Endodermal cell (in vitro differentiated cells): ENCODE measurements around the gene C3orf20. TPM values are rescaled to one million over a fixed set of nuclear protein-coding genes. Genes with fewer than 3 reads are reported as not detected.

ENCODE experiments used
- DNase-seq: peaks from one replicate; pipeline ENCODE4 v3.0.0-alpha.2; 2017
- H3K27ac ChIP-seq: 2 replicates; pipeline ENCODE4 v1.5.1; 2013; ENCODE audit warnings: mild to moderate bottlenecking, low read depth, low read length, moderate library complexity
- H3K27me3 ChIP-seq: 2 replicates; pipeline ENCODE4 v1.6.1; 2013; ENCODE audit warnings: mild to moderate bottlenecking, low read length, moderate library complexity; ENCODE audit not compliant: insufficient read depth, control insufficient read depth, poor library complexity, severe bottlenecking
- H3K36me3 ChIP-seq: 2 replicates; pipeline ENCODE4 v1.7.0; 2013; ENCODE audit warnings: mild to moderate bottlenecking, low read length, moderate library complexity; ENCODE audit not compliant: control insufficient read depth, insufficient read depth
- H3K4me1 ChIP-seq: one replicate; pipeline ENCODE4 v1.7.0; 2013; ENCODE audit warnings: low read length; ENCODE audit not compliant: control insufficient read depth, insufficient read depth
- H3K4me3 ChIP-seq: 2 replicates; pipeline ENCODE4 v1.5.1; 2013; ENCODE audit warnings: mild to moderate bottlenecking, low read length, moderate library complexity
- H3K9ac ChIP-seq: 2 replicates; pipeline ENCODE4 v1.6.1; 2013; ENCODE audit warnings: mild to moderate bottlenecking, low read length, moderate library complexity; ENCODE audit not compliant: poor library complexity, severe bottlenecking; ENCODE audit errors: extremely low read depth
- H3K9me3 ChIP-seq: 2 replicates; pipeline ENCODE4 v1.6.1; 2013; ENCODE audit warnings: mild to moderate bottlenecking, low read length, moderate library complexity; ENCODE audit not compliant: control insufficient read depth
- H3K27ac Mint-ChIP-seq: 2 replicates; pipeline ENCODE4 v1.8.0; 2020; ENCODE audit warnings: mixed read lengths
- H3K27me3 Mint-ChIP-seq: 2 replicates; pipeline ENCODE4 v1.8.0; 2021; ENCODE audit warnings: mild to moderate bottlenecking, mixed read lengths; ENCODE audit not compliant: insufficient read depth
- H3K36me3 Mint-ChIP-seq: 2 replicates; pipeline ENCODE4 v1.8.0; 2020; ENCODE audit warnings: low read depth, mixed read lengths
- H3K4me1 Mint-ChIP-seq: 2 replicates; pipeline ENCODE4 v1.8.0; 2020; ENCODE audit warnings: mixed read lengths
- H3K4me3 Mint-ChIP-seq: 2 replicates; pipeline ENCODE4 v1.8.0; 2020; ENCODE audit warnings: mild to moderate bottlenecking, moderate library complexity, mixed read lengths
- H3K9me3 Mint-ChIP-seq: 2 replicates; pipeline ENCODE4 v1.8.0; 2020; ENCODE audit warnings: mild to moderate bottlenecking, mixed read lengths
- WGBS, 2 experiments: methylation state at CpG; one replicate each; pipeline versions ENCODE4 v1.1.5 to v1.1.7; 2013; ENCODE audit warnings: missing lambda C conversion rate in 2 of 2, mixed read lengths in 1 of 2; ENCODE audit not compliant: insufficient coverage in 1 of 2, insufficient read length in 1 of 2; 5-methylcytosine and 5-hydroxymethylcytosine counted together
- total RNA-seq, 2 donors: library from RNA; stranded (reverse); fragmentation: NEBNext Ultra II Directional in 1 of 2; extraction: Animal tissue kit (Norgen Biotek cat#: 25700) in 1 of 2; gene quantifications; 2 replicates in 1 of 2; 3 replicates in 1 of 2; pipeline ENCODE4 v1.2.1, GENCODE V29; 2021
- TF ChIP-seq, protein P1 (sequence below): fragments of 200-600 bp; sonication (generic); conservative IDR thresholded peaks from 2 replicates; pipeline ENCODE4 v1.5.0; 2021; ENCODE audit warnings: antibody characterized with exemption, mild to moderate bottlenecking

Gene C3orf20
- total RNA-seq, 2 donors from 2014 or later: not detected

DNA sequence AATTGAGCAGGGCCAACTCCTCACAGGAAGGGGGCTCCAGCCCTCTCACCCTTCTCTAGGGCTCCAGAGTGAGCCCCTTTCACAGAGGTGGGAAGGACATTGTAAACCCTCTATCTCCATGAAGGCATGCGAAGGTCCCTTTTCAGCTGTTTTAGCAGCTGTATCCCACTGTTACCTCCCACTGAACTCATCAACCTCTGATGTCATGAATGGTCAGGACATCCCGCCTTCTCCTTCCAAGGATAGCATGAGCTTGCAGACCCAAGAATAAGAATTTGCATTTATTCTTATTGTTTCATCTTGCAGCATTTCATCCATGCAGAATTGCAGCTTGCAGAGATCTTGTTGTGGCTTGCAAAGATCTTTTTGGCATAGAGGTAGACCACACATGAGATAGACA, 119.5 kb downstream of the C3orf20 start:
- 80 to 83% methylated on average over 1 to 2 of the region's 2 CpGs for WGBS, 2 experiments
- peaks cover 4% of the 10 kb centered on the region for H3K27me3 Mint-ChIP-seq
- no peak overlapping the region for H3K4me3 Mint-ChIP-seq
- Histone ChIP-seq H3K4me3 (no peak overlapping the region), H3K9me3 (no peaks in the 10 kb centered on the region), H3K4me1 (no peaks in the 10 kb centered on the region), H3K36me3 (no peaks in the 10 kb centered on the region), H3K27me3 (no peaks in the 10 kb centered on the region), H3K27ac (no peak overlapping the region), H3K9ac (no peak overlapping the region)
- no peak overlapping the region for H3K27ac Mint-ChIP-seq
- no peaks in the 10 kb centered on the region for H3K36me3 Mint-ChIP-seq
- H3K9me3 Mint-ChIP-seq: peaks cover 3% of the 10 kb centered on the region
- TF ChIP-seq, protein P1, sequence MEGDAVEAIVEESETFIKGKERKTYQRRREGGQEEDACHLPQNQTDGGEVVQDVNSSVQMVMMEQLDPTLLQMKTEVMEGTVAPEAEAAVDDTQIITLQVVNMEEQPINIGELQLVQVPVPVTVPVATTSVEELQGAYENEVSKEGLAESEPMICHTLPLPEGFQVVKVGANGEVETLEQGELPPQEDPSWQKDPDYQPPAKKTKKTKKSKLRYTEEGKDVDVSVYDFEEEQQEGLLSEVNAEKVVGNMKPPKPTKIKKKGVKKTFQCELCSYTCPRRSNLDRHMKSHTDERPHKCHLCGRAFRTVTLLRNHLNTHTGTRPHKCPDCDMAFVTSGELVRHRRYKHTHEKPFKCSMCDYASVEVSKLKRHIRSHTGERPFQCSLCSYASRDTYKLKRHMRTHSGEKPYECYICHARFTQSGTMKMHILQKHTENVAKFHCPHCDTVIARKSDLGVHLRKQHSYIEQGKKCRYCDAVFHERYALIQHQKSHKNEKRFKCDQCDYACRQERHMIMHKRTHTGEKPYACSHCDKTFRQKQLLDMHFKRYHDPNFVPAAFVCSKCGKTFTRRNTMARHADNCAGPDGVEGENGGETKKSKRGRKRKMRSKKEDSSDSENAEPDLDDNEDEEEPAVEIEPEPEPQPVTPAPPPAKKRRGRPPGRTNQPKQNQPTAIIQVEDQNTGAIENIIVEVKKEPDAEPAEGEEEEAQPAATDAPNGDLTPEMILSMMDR: no peak
- peak; percentile 36 for DNase-seq
- H3K4me1 Mint-ChIP-seq: peaks cover 2% of the 10 kb centered on the region

DNA sequence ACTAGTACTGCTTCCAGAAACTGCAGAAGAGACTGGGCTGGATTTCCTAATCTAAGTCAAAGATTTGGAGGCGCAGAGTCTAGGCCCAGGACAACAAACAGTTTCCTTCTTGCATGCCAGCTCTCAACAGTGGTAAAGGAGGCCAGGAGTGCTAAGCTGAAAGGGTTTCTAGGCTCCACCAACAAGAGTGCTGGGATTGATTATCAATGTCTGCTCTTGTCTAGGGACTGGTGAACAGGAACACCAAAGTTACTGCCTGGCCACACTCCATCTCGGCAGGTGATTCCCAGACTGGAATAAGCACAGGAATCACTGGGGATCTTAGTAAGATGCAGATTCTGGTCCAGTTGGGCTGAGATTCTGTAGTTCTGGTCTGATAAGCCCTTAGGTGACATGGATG, 121.1 kb downstream of the C3orf20 start:
- H3K9ac ChIP-seq: no peak overlapping the region
- H3K4me3 ChIP-seq: no peak overlapping the region
- H3K27ac Mint-ChIP-seq: no peak overlapping the region
- no peaks in the 10 kb centered on the region for H3K36me3 Mint-ChIP-seq
- 91 to 100% methylated on average over 2 of the region's 2 CpGs for WGBS, 2 experiments
- H3K27ac ChIP-seq: no peak overlapping the region
- H3K27me3 Mint-ChIP-seq: peaks cover 4% of the 10 kb centered on the region
- no peaks in the 10 kb centered on the region for H3K27me3 ChIP-seq
- no peak overlapping the region for H3K4me3 Mint-ChIP-seq
- no peaks in the 10 kb centered on the region for H3K36me3 ChIP-seq
- no peaks in the 10 kb centered on the region for H3K4me1 ChIP-seq
- TF ChIP-seq, protein P1: no peak
- no peaks in the 10 kb centered on the region for H3K9me3 ChIP-seq
- peak; percentile 34 for DNase-seq
- peaks cover 4% of the 10 kb centered on the region for H3K9me3 Mint-ChIP-seq
- peaks cover 2% of the 10 kb centered on the region for H3K4me1 Mint-ChIP-seq

DNA sequence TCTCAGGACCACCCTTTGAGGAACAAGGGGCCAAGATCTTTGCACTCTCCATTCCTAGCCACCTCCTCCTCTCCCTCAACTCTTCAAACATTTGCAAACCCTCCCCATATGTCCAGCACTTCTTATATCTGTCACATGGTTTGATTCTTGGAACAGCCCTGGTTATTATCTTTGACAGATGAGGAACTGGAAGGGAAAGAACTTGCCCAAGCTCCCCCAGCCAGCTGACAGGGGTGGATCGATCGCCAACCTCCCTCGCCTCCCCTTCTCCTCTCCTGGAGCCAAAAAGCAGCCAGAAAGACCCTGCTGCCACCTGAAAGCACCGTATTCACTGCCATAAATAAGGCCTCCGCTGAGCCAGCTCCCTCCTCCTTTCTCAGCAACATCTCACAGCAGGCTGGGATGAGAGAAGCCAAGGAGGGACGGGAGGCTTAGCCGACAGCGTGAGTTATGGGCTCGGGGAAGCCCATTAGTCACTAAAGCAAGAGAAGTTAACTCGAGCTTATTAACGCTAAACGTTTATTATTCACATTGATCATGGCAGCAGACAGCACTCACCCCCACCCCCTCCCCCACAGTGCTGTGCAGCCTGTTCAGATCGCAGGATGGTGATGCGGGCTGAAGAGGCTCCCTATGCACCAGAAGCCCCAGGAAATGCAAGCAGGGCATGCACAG, 121.6 kb downstream of the C3orf20 start:
- no peak overlapping the region for H3K27ac Mint-ChIP-seq
- H3K4me3 Mint-ChIP-seq: no peak overlapping the region
- peaks cover 2% of the 10 kb centered on the region for H3K27me3 Mint-ChIP-seq
- Histone ChIP-seq H3K9me3 (no peaks in the 10 kb centered on the region), H3K4me3 (no peak overlapping the region), H3K27me3 (no peaks in the 10 kb centered on the region), H3K9ac (no peak overlapping the region), H3K4me1 (no peaks in the 10 kb centered on the region), H3K36me3 (no peaks in the 10 kb centered on the region), H3K27ac (no peak overlapping the region)
- TF ChIP-seq, protein P1: no peak
- no peaks in the 10 kb centered on the region for H3K36me3 Mint-ChIP-seq
- WGBS, 2 experiments: 84 to 93% methylated on average over 3 to 14 of the region's 14 CpGs
- peaks cover 4% of the 10 kb centered on the region for H3K9me3 Mint-ChIP-seq
- peaks cover under 1% of the 10 kb centered on the region for H3K4me1 Mint-ChIP-seq
- peak; percentile 36 for DNase-seq
